CMK (cell line): ENCODE data around the gene EFEMP2.

Experiments
- DNase-seq: peaks from one replicate; pipeline ENCODE4 v3.0.0-alpha.2; 2010; ENCODE audit warnings: low read depth

Gene EFEMP2

GRCh38 chr11:65821107-65821506, 51.5 kb downstream of the EFEMP2 start:
- DNase-seq, result no peak

DNA sequence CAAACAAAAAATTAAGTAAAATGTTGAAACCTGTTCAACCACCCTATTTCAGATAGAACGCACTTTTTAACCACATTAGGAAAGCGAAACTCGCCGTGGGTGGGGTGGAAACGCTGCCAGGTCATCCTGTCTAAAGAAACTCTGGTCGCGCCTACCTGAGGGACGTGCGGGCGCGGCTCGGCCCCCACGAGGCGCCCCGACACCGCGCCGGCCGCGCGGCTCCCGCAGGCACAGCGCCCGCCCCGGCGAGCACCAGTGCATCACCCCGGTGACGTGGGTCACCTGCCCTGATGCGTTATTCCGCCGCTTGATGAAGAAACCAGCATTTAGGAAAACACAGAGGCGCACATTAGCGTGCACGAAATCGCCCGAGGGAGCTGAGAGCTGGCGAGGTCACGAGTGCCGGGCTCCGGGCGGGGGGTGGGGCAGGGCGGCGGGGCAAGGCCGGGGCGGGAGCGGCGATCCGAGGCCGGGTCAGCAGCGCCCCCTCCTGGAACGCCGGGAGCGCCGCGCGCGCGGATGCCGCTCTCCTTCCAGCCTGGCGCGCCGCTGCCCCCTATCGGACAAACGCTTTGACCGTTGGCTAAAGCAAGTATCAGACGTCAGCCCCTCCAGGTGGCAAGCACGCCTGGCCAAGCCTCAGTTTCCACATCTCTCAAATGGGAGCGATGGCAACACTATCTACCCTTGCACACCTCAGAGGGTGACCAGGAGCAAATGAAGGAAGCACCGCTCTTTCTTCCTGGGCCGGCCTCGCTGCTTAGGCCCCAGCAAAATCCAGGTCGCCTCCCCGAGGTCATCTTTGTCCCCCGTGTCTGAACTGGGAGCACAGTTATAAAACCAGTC, 54.5 kb downstream of the EFEMP2 start:
- DNase-seq, result peak; percentile 74

DNA sequence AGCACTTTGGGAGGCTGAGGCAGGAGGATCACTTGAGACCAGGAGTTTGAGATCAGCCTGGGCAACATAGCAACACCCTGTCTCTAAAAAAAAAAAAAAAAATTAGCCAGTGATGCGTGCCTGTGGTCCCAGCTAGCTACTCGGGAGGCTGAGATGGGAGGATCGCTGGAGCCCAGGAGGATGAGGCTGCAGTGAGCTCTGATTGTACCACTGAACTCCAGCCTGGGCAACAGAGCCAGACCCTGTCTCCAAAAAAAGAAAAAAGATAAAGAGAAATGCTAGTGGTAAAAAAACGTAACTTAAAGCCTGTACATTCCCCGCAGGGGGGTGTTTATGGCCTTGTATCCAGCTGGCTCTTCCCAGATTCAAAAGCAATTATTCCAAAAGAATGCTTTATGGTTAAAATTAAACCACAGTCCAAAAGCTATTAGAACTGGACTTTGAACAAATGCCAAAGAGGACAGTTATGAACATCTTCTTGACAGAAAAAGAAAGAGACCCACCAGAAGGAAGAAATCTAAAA, 55.2 kb downstream of the EFEMP2 start:
- no peak for DNase-seq

- DNase-seq, result no peak
Measured at GRCh38 chr11:65816696-65817095, 55.9 kb downstream of the EFEMP2 start.
